ENCODE measurements around the gene SCG3.

Gene SCG3

DNA sequence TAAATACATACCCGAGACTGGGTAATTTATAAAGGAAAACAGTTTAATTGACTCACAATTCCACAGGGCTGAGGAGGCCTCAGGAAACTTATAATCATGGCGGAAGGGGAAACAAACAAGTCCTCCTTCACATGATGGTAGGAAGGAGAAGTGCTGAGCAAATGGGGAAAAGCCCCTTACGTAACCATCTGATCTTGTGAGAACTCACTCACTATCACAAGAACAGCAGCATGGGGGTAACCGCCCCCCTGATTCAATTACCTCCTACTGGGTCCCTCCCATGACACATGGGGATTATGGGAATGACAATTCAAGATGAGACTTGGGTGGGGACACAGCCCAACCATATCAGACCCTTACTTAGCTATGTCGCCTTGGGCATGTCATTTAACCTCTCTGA lies 27.7 kb downstream of the SCG3 start:
- Histone ChIP-seq H3K27ac (ENCODE audit: low read depth, low read length) (no peak overlapping the region), H3K4me3 (ENCODE audit: low read length) (no peak overlapping the region), H3K4me1 (ENCODE audit: insufficient read depth, low read length) (no peaks in the 10 kb centered on the region), H3K27me3 (ENCODE audit: insufficient read depth, low read length) (no peaks in the 10 kb centered on the region), H3K9me3 (ENCODE audit: insufficient read depth, low read depth, low read length) (no peaks in the 10 kb centered on the region), H3K36me3 (ENCODE audit: insufficient read depth, low read length) (no peaks in the 10 kb centered on the region), H3K9ac (ENCODE audit: low read depth, low read length) (no peak overlapping the region)
- WGBS = 93% methylated on average over 5 of the region's 5 CpGs

DNA sequence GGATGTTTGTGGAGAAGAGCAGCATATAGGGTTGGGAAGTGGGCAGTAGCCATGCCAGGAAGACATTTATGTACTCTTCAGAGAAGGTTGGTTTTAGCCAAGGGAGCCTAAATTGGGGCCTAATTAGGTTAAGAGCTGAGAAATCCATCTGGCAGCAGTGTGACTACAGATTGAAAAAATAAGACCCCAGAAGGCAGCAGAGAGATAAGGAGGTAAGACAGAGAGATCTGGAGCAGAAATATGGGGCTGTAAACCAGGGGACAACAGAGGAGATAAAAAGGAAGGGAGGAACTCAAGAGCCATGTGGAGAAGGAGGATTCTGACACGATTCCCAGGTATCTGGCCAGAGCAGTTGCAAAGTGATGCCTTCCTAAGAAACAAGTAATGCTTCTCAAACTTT lies 32.9 kb downstream of the SCG3 start:
- H3K9ac ChIP-seq (ENCODE audit: low read depth, low read length) = no peak overlapping the region

DNA sequence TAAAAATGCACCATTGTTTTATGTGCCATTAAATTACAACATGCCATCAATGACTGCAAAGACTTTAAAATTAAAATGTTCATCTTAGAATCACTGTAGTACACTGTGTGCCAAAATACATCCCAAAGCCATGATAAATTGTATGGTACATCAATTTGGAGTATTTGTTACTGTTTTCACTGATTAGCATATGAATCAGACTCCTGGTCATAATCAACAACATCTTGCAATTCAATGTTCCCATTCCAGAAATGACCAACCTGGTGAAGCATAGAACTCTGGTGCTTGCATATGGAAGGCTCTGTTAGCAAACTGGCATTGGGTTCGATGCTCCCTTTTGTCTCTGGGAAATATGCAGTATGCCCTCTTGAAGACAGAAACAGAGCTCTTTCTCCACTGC lies 33.6 kb downstream of the SCG3 start:
- Histone ChIP-seq H3K36me3 (ENCODE audit: insufficient read depth, low read length) (no peaks in the 10 kb centered on the region), H3K9ac (ENCODE audit: low read depth, low read length) (no peak overlapping the region), H3K4me1 (ENCODE audit: insufficient read depth, low read length) (no peaks in the 10 kb centered on the region), H3K9me3 (ENCODE audit: insufficient read depth, low read depth, low read length) (no peaks in the 10 kb centered on the region), H3K4me3 (ENCODE audit: low read length) (no peak overlapping the region), H3K27ac (ENCODE audit: low read depth, low read length) (no peak overlapping the region), H3K27me3 (ENCODE audit: insufficient read depth, low read length) (no peaks in the 10 kb centered on the region)
- 80% methylated on average over 1 of the region's 1 CpG for WGBS

More for the DNA sequence above, 32.9 kb downstream of the SCG3 start:
- Histone ChIP-seq H3K4me3 (ENCODE audit: low read length) (no peak overlapping the region), H3K27me3 (ENCODE audit: insufficient read depth, low read length) (no peaks in the 10 kb centered on the region), H3K27ac (ENCODE audit: low read depth, low read length) (no peak overlapping the region), H3K36me3 (ENCODE audit: insufficient read depth, low read length) (no peaks in the 10 kb centered on the region), H3K4me1 (ENCODE audit: insufficient read depth, low read length) (no peaks in the 10 kb centered on the region), H3K9me3 (ENCODE audit: insufficient read depth, low read depth, low read length) (no peaks in the 10 kb centered on the region)
- 89% methylated on average over 1 of the region's 1 CpG for WGBS

DNA sequence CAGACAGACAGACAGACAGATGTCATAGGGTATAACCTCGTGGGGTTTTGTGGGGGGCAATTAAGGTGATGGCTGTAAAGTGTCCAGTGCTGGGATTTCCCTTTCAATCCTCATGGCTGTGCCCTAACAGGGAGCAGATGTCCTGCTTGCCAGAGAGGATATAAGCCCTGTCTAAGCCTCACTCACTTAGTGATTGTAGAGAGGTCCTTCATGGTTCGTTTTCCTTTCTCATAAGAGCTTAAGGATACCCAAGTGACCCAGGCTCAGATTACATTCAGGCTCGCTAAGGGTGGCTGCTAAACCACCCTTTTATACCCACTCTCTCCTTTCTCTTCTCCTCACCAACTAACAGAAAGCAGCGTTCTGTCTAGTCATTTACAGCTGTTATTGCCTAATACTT lies 36.9 kb downstream of the SCG3 start:
- 81% methylated on average over 4 of the region's 4 CpGs for WGBS

DNA sequence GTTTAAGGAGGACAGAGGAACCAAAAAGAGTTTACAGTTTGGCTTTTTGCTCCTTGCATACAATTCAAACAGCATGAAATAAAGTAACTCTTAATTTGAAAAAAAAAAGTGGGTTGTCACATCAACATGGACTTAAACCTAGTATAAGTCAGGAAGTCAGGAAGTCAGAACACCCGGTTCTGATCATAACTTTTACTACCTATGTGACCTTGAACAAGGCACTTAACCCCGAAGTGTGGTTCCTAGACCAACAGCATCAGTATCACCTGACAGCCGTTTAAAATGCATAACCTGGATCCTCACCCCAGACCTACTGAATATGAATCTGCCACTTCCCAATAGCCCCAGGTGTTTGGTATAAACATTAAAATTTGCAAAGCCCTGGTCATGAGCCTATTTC lies 37.4 kb downstream of the SCG3 start:
- H3K9ac ChIP-seq (ENCODE audit: low read depth, low read length) = no peak overlapping the region
- WGBS = 95% methylated on average over 3 of the region's 3 CpGs
- H3K27me3 ChIP-seq (ENCODE audit: insufficient read depth, low read length) = no peaks in the 10 kb centered on the region
- no peak overlapping the region for H3K27ac ChIP-seq (ENCODE audit: low read depth, low read length)
- no peaks in the 10 kb centered on the region for H3K4me1 ChIP-seq (ENCODE audit: insufficient read depth, low read length)
- H3K9me3 ChIP-seq (ENCODE audit: insufficient read depth, low read depth, low read length) = no peaks in the 10 kb centered on the region
- H3K4me3 ChIP-seq (ENCODE audit: low read length) = no peak overlapping the region
- no peaks in the 10 kb centered on the region for H3K36me3 ChIP-seq (ENCODE audit: insufficient read depth, low read length)

More for the DNA sequence above, 36.9 kb downstream of the SCG3 start:
- H3K4me3 ChIP-seq (ENCODE audit: low read length) = no peak overlapping the region
- no peak overlapping the region for H3K27ac ChIP-seq (ENCODE audit: low read depth, low read length)
- no peaks in the 10 kb centered on the region for H3K4me1 ChIP-seq (ENCODE audit: insufficient read depth, low read length)
- no peak overlapping the region for H3K9ac ChIP-seq (ENCODE audit: low read depth, low read length)
- no peaks in the 10 kb centered on the region for H3K36me3 ChIP-seq (ENCODE audit: insufficient read depth, low read length)
- no peaks in the 10 kb centered on the region for H3K27me3 ChIP-seq (ENCODE audit: insufficient read depth, low read length)
- H3K9me3 ChIP-seq (ENCODE audit: insufficient read depth, low read depth, low read length) = no peaks in the 10 kb centered on the region

DNA sequence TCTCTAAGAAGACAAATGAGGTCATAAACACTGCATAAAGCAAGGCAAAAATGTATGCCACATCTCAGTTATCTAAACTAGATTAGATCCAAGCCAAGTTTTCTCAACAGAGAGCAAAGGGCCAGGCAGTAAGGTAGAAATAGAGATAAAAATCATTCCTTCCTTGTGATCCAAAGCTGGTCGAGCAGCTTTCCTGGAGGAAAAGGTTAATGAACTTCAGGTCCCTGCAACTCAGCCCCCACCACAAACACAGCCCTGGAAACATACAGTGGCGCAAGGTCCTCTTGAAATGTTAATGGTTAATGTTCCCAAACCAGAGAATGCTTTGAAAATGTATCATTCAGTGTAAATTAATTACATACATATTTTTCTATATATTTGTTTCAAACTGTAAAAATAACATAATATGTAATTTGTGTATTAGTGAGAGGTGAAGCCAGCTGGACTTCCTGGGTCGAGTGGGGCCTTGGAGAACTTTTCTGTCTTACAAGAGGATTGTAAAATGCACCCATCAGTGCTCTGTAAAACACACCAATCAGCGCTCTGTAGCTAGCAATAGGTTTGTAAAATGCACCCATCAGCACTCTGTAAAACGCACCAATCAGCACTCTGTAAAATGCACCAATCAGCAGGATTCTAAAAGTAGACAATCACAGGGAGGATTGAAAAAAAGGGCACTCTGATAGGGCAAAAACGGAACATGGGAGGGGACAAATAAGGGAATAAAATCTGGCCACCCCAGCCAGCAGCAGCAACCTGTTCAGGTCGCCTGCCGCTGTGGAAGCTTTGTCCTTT lies 39.1 kb downstream of the SCG3 start:
- WGBS = 77% methylated on average over 7 of the region's 8 CpGs
- Histone ChIP-seq H3K36me3 (ENCODE audit: insufficient read depth, low read length) (no peaks in the 10 kb centered on the region), H3K27me3 (ENCODE audit: insufficient read depth, low read length) (no peaks in the 10 kb centered on the region), H3K4me3 (ENCODE audit: low read length) (no peak overlapping the region), H3K9ac (ENCODE audit: low read depth, low read length) (no peak overlapping the region), H3K27ac (ENCODE audit: low read depth, low read length) (no peak overlapping the region), H3K4me1 (ENCODE audit: insufficient read depth, low read length) (peaks cover 8% of the 10 kb centered on the region; the same call in 1 of the 2 replicates), H3K9me3 (ENCODE audit: insufficient read depth, low read depth, low read length) (no peaks in the 10 kb centered on the region)

DNA sequence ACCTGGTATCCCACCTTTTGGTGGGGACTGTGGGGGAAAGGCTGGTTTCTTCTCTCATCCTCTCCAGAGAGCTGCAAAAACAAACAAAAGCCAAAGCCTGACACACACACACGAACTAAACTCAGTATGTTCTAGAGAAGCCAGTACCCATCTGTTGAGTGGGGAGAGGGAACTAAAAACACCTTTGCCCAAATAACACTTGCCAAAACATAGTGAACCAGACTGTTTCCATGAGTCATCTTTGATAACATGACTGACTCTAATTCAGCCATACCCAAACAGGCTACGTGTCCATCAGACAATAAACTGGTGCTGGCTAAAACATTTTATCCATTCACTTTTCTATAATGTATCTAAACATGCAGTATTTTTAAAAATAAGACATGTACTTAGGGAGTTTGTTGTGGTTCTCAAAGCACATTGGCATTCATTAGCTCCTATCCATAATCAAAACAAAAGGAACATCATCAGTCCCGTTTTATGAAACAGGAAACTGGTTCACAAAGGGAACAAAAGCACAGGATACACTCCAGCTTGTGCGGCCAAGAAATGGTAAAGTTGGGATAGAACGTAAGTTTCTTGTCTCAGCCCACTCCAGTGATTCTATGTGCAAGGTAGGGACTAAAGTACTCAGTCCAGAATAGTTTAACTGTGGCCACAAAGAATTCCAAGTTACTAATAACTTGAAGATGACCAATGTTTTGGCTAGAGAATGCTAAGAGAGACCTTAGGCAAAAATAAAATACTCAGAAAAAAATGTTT lies 40.1 kb downstream of the SCG3 start:
- no peak overlapping the region for H3K9ac ChIP-seq (ENCODE audit: low read depth, low read length)
- WGBS = 92% methylated on average over 5 of the region's 5 CpGs
- peaks cover 17% of the 10 kb centered on the region for H3K4me1 ChIP-seq (ENCODE audit: insufficient read depth, low read length)
- H3K4me3 ChIP-seq (ENCODE audit: low read length) = no peak overlapping the region
- H3K9me3 ChIP-seq (ENCODE audit: insufficient read depth, low read depth, low read length) = no peaks in the 10 kb centered on the region
- no peaks in the 10 kb centered on the region for H3K36me3 ChIP-seq (ENCODE audit: insufficient read depth, low read length)
- no peak overlapping the region for H3K27ac ChIP-seq (ENCODE audit: low read depth, low read length)
- no peaks in the 10 kb centered on the region for H3K27me3 ChIP-seq (ENCODE audit: insufficient read depth, low read length)

DNA sequence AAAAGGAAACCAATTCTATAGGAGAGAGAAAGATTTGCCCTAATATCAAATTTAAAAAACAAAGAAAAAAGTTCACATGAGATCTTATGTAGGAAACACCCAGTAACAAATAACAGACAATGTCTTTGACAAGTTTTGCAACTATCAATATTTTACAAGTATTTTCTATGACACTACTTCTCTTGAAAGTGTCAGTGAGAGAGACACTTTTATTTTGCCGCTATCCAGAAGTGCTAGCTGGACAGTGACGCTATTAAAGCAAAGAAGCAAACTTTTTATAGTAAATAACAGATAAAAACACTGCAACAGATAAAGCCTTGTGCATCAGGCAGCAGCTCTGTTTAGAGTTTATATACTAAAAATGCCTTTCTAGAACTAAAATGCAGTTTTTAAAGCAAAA lies 42.9 kb downstream of the SCG3 start:
- 100% methylated on average over 2 of the region's 2 CpGs for WGBS
- H3K9me3 ChIP-seq (ENCODE audit: insufficient read depth, low read depth, low read length) = no peaks in the 10 kb centered on the region

DNA sequence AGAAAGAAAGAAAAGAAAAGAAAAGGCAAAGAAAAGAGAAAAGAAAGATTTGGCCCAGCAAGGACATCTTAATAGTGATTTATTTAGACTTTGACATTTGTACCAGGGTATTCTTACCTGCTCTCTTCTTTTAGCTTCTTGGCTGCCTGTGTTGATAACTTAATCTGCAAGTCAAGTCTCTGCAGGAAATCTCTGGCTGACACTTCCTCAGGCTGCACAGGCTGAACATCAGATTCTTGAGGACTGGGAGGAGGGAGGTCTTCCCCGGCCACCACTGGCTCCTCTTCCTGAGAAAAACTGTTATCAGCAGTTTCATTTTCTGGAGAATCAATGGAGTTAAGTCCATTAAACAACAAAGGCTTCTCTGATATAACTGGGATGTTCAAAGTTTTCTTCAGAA lies 43.4 kb downstream of the SCG3 start:
- Histone ChIP-seq H3K4me3 (ENCODE audit: low read length) (no peak overlapping the region), H3K27ac (ENCODE audit: low read depth, low read length) (no peak overlapping the region), H3K36me3 (ENCODE audit: insufficient read depth, low read length) (no peaks in the 10 kb centered on the region), H3K27me3 (ENCODE audit: insufficient read depth, low read length) (no peaks in the 10 kb centered on the region), H3K4me1 (ENCODE audit: insufficient read depth, low read length) (peaks cover 29% of the 10 kb centered on the region), H3K9ac (ENCODE audit: low read depth, low read length) (no peak overlapping the region), H3K9me3 (ENCODE audit: insufficient read depth, low read depth, low read length) (no peaks in the 10 kb centered on the region)
- 44% methylated on average over 1 of the region's 1 CpG for WGBS

More for the DNA sequence above, 42.9 kb downstream of the SCG3 start:
- H3K36me3 ChIP-seq (ENCODE audit: insufficient read depth, low read length) = no peaks in the 10 kb centered on the region
- no peaks in the 10 kb centered on the region for H3K27me3 ChIP-seq (ENCODE audit: insufficient read depth, low read length)
- H3K27ac ChIP-seq (ENCODE audit: low read depth, low read length) = no peak overlapping the region
- no peak overlapping the region for H3K4me3 ChIP-seq (ENCODE audit: low read length)
- peaks cover 29% of the 10 kb centered on the region for H3K4me1 ChIP-seq (ENCODE audit: insufficient read depth, low read length)
- H3K9ac ChIP-seq (ENCODE audit: low read depth, low read length) = no peak overlapping the region

DNA sequence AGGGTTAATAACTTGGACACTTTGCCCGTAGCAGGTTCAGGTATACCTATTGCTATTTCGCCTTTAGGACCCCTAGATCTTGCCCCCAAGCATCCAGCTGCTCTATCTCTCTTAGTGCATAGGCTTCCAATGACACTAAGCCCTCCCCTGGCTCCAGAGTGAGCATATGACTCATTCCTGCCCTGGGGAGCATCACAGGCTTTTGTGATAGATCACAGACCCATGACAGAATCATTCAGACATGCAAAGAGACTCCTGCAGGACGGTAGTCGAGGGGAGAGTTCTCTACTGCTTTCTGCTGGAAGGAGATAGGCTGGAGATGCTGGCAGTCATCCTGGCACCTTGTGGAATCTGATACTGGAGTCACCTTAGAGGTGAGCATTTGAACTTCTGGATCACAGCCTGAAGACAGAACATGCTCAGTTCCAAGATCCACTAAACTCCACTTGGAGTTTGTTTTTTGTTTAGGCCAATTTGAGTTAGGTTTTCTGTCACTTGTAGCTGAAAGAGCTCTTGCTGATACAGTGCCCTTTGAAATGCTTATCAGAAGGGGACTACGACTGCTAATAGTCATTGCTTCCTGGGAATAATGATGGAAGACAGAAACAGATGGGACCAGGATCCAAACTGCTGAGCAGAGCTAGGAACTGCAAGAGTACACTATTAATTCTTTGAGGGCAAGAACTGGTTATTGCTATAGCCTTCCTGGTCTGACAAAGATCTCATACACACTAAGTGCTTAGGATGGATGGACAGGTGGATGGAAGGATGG lies 45.2 kb downstream of the SCG3 start:
- no peak overlapping the region for H3K9ac ChIP-seq (ENCODE audit: low read depth, low read length)
- no peaks in the 10 kb centered on the region for H3K9me3 ChIP-seq (ENCODE audit: insufficient read depth, low read depth, low read length)
- 9% methylated on average over 5 of the region's 5 CpGs for WGBS
- peak overlapping the region; percentile 32; the same call in 1 of the 2 replicates for H3K27ac ChIP-seq (ENCODE audit: low read depth, low read length)
- H3K4me3 ChIP-seq (ENCODE audit: low read length) = no peak overlapping the region
- peaks cover 29% of the 10 kb centered on the region for H3K4me1 ChIP-seq (ENCODE audit: insufficient read depth, low read length)
- H3K27me3 ChIP-seq (ENCODE audit: insufficient read depth, low read length) = no peaks in the 10 kb centered on the region
- H3K36me3 ChIP-seq (ENCODE audit: insufficient read depth, low read length) = no peaks in the 10 kb centered on the region
